HCT116 (cell line): Measurements from ENCODE around the gene RPL34. TPM values are rescaled to one million over a fixed set of nuclear protein-coding genes. Genes with fewer than 3 reads are reported as not detected.

Experiments
- ATAC-seq: fragments of 200-7000 bp; cut with Tn5 transposase; 2 replicates; pipeline ENCODE4 v1.9.1; 2020; ENCODE audit warnings: mild to moderate bottlenecking, moderate library complexity
- BruUV-seq: library from RNA; stranded (reverse); fragments of 400-500 nt; replicated peaks from 2 replicates; lab custom pipeline; 2021; lab: Mats Ljungman, UMichigan
- CTCF ChIA-PET: fragments of 300-600 bp; sonication (Branson Sonifier 250); formaldehyde crosslinking; loops from one replicate; lab custom pipeline; 2021; ENCODE audit warnings: antibody characterized with exemption; lab: Charles Lee
- POLR2A ChIA-PET: fragments of 300-600, 350-600 bp; sonication (Branson Sonifier 250); formaldehyde crosslinking; loops from one replicate; lab custom pipeline; 2021; ENCODE audit warnings: antibody characterized with exemption; lab: Charles Lee
- RAD21 ChIA-PET, 2 experiments: fragments of 300-600 bp; sonication (Branson Sonifier 250); formaldehyde crosslinking; loops; one replicate each; lab custom pipeline; 2023; ENCODE audit warnings: low total read pairs in 2 of 2; ENCODE audit not compliant: uncharacterized antibody in 2 of 2, unreplicated experiment in 2 of 2, low non-redundant PET in 1 of 2; lab: Charles Lee
- DNase-seq: peaks from one replicate; pipeline ENCODE4 v3.0.0-alpha.2; 2010; ENCODE audit warnings: low read depth, low spot score
- H2AFZ ChIP-seq: fragments of 200-600 bp; shearing (Covaris generic), sonication (generic); 2 replicates; pipeline ENCODE4 v1.6.1; 2017; ENCODE audit warnings: low read depth, mixed run types, mixed read lengths, antibody characterized with exemption, low read length; ENCODE audit not compliant: poor library complexity, severe bottlenecking
- H3K27ac ChIP-seq: 2 replicates; pipeline ENCODE4 v1.5.1; 2012; ENCODE audit warnings: low read depth, low read length
- H3K27me3 ChIP-seq: fragments of 200-600 bp; sonication (generic); 2 replicates; pipeline ENCODE4 v1.6.1; 2016; ENCODE audit warnings: mixed run types, low read length, mixed read lengths; ENCODE audit not compliant: insufficient read depth
- H3K36me3 ChIP-seq, 2 experiments: fragments of 200-500 bp in 1 of 2; fragments of 200-600 bp in 1 of 2; sonication (Bioruptor generic) in 1 of 2; sonication (generic) in 1 of 2; 2 replicates each; pipeline versions ENCODE4 v1.5.1 to v1.6.1; 2014 to 2016; ENCODE audit warnings: low read length in 2 of 2, inconsistent platforms in 1 of 2, mixed read lengths in 1 of 2, mixed run types in 1 of 2; ENCODE audit not compliant: insufficient read depth in 2 of 2, control insufficient read depth in 1 of 2
- H3K4me1 ChIP-seq, 2 experiments: fragments of 200-600 bp in 1 of 2; sonication (generic) in 1 of 2; 2 replicates each; pipeline versions ENCODE4 v1.5.1 to v1.6.1; 2012 to 2017; ENCODE audit warnings: low read length in 2 of 2, inconsistent platforms in 1 of 2, mild to moderate bottlenecking in 1 of 2, mixed read lengths in 1 of 2, mixed run types in 1 of 2, moderate library complexity in 1 of 2; ENCODE audit not compliant: insufficient read depth in 2 of 2, control insufficient read depth in 1 of 2
- H3K4me2 ChIP-seq: fragments of 200-600 bp; sonication (generic); 2 replicates; pipeline ENCODE4 v1.6.1; 2017; ENCODE audit warnings: mixed run types, low read length, mixed read lengths
- H3K4me3 ChIP-seq, 2 experiments: fragments of 200-600 bp in 1 of 2; sonication (generic) in 1 of 2; replicated peaks in 1 of 2; 2 replicates each; pipeline ENCODE4 v1.5.1; 2011 to 2016; ENCODE audit warnings: low read length in 2 of 2, control low read depth in 1 of 2, low read depth in 1 of 2, mild to moderate bottlenecking in 1 of 2, mixed read lengths in 1 of 2, mixed run types in 1 of 2
- H3K79me2 ChIP-seq: fragments of 200-600 bp; sonication (generic); 2 replicates; pipeline ENCODE4 v1.6.1; 2017; ENCODE audit warnings: mild to moderate bottlenecking, mixed run types, low read length, moderate library complexity, mixed read lengths; ENCODE audit not compliant: insufficient read depth
- H3K9ac ChIP-seq: fragments of 200-600 bp; sonication (generic); 2 replicates; pipeline ENCODE4 v1.6.1; 2016; ENCODE audit warnings: low read length, mixed read lengths
- H3K9me2 ChIP-seq: fragments of 200-600 bp; sonication (generic), shearing (Covaris generic); 2 replicates; pipeline ENCODE4 v1.6.1; 2017; ENCODE audit warnings: mixed run types, mild to moderate bottlenecking, moderate library complexity; ENCODE audit not compliant: insufficient read depth
- H3K9me3 ChIP-seq, 2 experiments: fragments of 200-500 bp in 1 of 2; fragments of 200-600 bp in 1 of 2; sonication (Bioruptor generic) in 1 of 2; sonication (generic) in 1 of 2; 2 replicates each; pipeline ENCODE4 v1.6.1; 2014 to 2017; ENCODE audit warnings: low read length in 2 of 2, mixed read lengths in 2 of 2, inconsistent platforms in 1 of 2, low read depth in 1 of 2, mild to moderate bottlenecking in 1 of 2, mixed run types in 1 of 2, moderate library complexity in 1 of 2; ENCODE audit not compliant: control insufficient read depth in 1 of 2, insufficient read depth in 1 of 2
- H4K20me1 ChIP-seq: fragments of 200-600 bp; sonication (generic), shearing (Covaris generic); 2 replicates; pipeline ENCODE4 v1.6.1; 2017; ENCODE audit warnings: mixed run types, mild to moderate bottlenecking, moderate library complexity; ENCODE audit not compliant: insufficient read depth
- ATF3 ChIP-seq: IDR thresholded peaks from 2 replicates; pipeline ENCODE4 v1.6.1; 2012
- CEBPB ChIP-seq: IDR thresholded peaks from 2 replicates; pipeline ENCODE4 v1.6.1; 2012; ENCODE audit warnings: low read depth
- ELF1 ChIP-seq: IDR thresholded peaks from 2 replicates; pipeline ENCODE4 v1.6.1; 2012; ENCODE audit warnings: low read depth, borderline replicate concordance
- EZH2phosphoT487 ChIP-seq: fragments of 200-600 bp; IDR thresholded peaks from 2 replicates; pipeline ENCODE4 v1.6.1; 2018; ENCODE audit warnings: antibody characterized with exemption, borderline replicate concordance
- POLR2A ChIP-seq: IDR thresholded peaks from 2 replicates; pipeline ENCODE4 v1.7.0; 2011; ENCODE audit warnings: borderline replicate concordance; ENCODE audit not compliant: insufficient read depth, insufficient read length; ENCODE audit errors: extremely low read depth
- POLR2AphosphoS5 ChIP-seq: IDR thresholded peaks from 2 replicates; pipeline ENCODE4 v1.6.1; 2011; ENCODE audit warnings: mild to moderate bottlenecking, low read depth, low read length, moderate library complexity
- SIN3A ChIP-seq: IDR thresholded peaks from 2 replicates; pipeline ENCODE4 v1.6.1; 2012; ENCODE audit warnings: low read depth
- SRF ChIP-seq: IDR thresholded peaks from 2 replicates; pipeline ENCODE4 v1.6.1; 2012; ENCODE audit warnings: low read depth
- TCF7L2 ChIP-seq: IDR thresholded peaks from 2 replicates; pipeline ENCODE4 v1.7.0; 2011; ENCODE audit warnings: borderline replicate concordance, inconsistent platforms; ENCODE audit not compliant: insufficient read depth, insufficient read length; ENCODE audit errors: extremely low read depth
- YY1 ChIP-seq: IDR thresholded peaks from 2 replicates; pipeline ENCODE4 v1.6.1; 2011; ENCODE audit warnings: low read length, low read depth, moderate library complexity, mild to moderate bottlenecking; ENCODE audit not compliant: insufficient replicate concordance; ENCODE audit errors: extremely low read depth
- ZBTB33 ChIP-seq: IDR thresholded peaks from 2 replicates; pipeline ENCODE4 v1.6.1; 2011; ENCODE audit warnings: mild to moderate bottlenecking, low read length, moderate library complexity; ENCODE audit not compliant: insufficient replicate concordance; ENCODE audit errors: extremely low read depth
- ZFX ChIP-seq: fragments of 450-650 bp; IDR thresholded peaks from 2 replicates; pipeline ENCODE4 v1.6.1; 2017
- ZNF274 ChIP-seq: fragments of 200-500 bp; sonication (Bioruptor generic); IDR thresholded peaks from 2 replicates; pipeline ENCODE4 v1.6.1; 2014; ENCODE audit warnings: mild to moderate bottlenecking, low read depth, low read length, inconsistent platforms
- intact Hi-C: fragments of 100-400 bp; cut with micrococcal nuclease; formaldehyde crosslinking; loops from 2 replicates; pipeline ENCODE4 v1.10.0; 2022
- total RNA-seq: library from RNA; stranded (reverse); gene quantifications from one replicate; pipeline ENCODE4 v1.2.1, GENCODE V29; 2021; ENCODE audit not compliant: unreplicated experiment

RPL34 gene
- total RNA-seq, 1 experiment from 2014 or later = 1,359 TPM

- Histone ChIP-seq H3K9me2 (no peaks in the 10 kb centered on the region), H3K27ac (no peak overlapping the region), H3K4me1 (peaks cover 0 to 21% of the 10 kb centered on the region in 2 experiments; a peak in 3 of 4 replicates), H4K20me1 (peaks cover 21% of the 10 kb centered on the region; the same call in 1 of the 2 replicates), H3K4me3 (no peak overlapping the region), H3K36me3 (peaks cover 41 to 57% of the 10 kb centered on the region in 2 experiments), H3K9ac (peak overlapping the region; percentile 97; the same call in 1 of the 2 replicates), H3K4me2 (peak overlapping the region; percentile 83), H3K9me3 (no peaks in the 10 kb centered on the region), H2AFZ (no peak overlapping the region), H3K27me3 (no peaks in the 10 kb centered on the region), H3K79me2 (peaks cover 58% of the 10 kb centered on the region)
- no peak for ATAC-seq
- ChIA-PET RAD21 (no interaction called here), CTCF (no interaction called here), POLR2A (no interaction called here)
- no TSS peak for BruUV-seq
- no peak for DNase-seq
- no peak for TF ChIP-seq ATF3
- TF ChIP-seq EZH2phosphoT487 = no peak
- TF ChIP-seq ZFX = no peak
- TF ChIP-seq CEBPB = no peak
- TF ChIP-seq SIN3A = no peak
- TF ChIP-seq SRF = no peak
- no peak for TF ChIP-seq POLR2AphosphoS5
- TF ChIP-seq POLR2A = no peak
- intact Hi-C loops = no loop called here
These were observed 2.5 kb downstream of the RPL34 start for GRCh38 chr4:108622828-108623227.

- CTCF ChIA-PET = no interaction called here
- H4K20me1 ChIP-seq = peaks cover 21% of the 10 kb centered on the region; the same call in 1 of the 2 replicates
- H3K27me3 ChIP-seq = no peaks in the 10 kb centered on the region
- intact Hi-C loops = no loop called here
- RAD21 ChIA-PET = no interaction called here
- ATAC-seq = no peak
- DNase-seq = no peak
- peaks cover 52 to 64% of the 10 kb centered on the region in 2 experiments for H3K36me3 ChIP-seq
- no peak overlapping the region for H3K4me3 ChIP-seq
- H3K9me2 ChIP-seq = no peaks in the 10 kb centered on the region
- peaks cover 58% of the 10 kb centered on the region for H3K79me2 ChIP-seq
- H2AFZ ChIP-seq = no peak overlapping the region
- POLR2A ChIA-PET = no interaction called here
- peaks cover 0 to 20% of the 10 kb centered on the region in 2 experiments; a peak in 3 of 4 replicates for H3K4me1 ChIP-seq
- H3K4me2 ChIP-seq = no peak overlapping the region
- BruUV-seq = no TSS peak
- no peaks in the 10 kb centered on the region for H3K9me3 ChIP-seq
- H3K27ac ChIP-seq = no peak overlapping the region
- H3K9ac ChIP-seq = no peak overlapping the region
- TF ChIP-seq ZBTB33 (no peak), TCF7L2 (no peak), ELF1 (no peak), YY1 (no peak), EZH2phosphoT487 (no peak), ZNF274 (no peak)
These were observed 4.1 kb downstream of the RPL34 start for GRCh38 chr4:108624263-108625056.
